PC-9 (cell line): Measurements from ENCODE around the gene CDKN2C. TPM values are rescaled to one million over a fixed set of nuclear protein-coding genes. Genes with fewer than 3 reads are reported as not detected.
"Not testable (repeated sequence)": the region's sequence is repeated elsewhere in the genome, so short reads cannot be mapped to it uniquely, and the experiment has no call there.

ENCODE experiments used
- BruUV-seq: library from RNA; stranded (reverse); fragments of 400-500 nt; replicated peaks from 2 replicates; lab custom pipeline; 2021; lab: Mats Ljungman, UMichigan
- CTCF ChIA-PET: fragments of 300-600 bp; sonication (Branson Sonifier 250); formaldehyde crosslinking; loops from one replicate; lab custom pipeline; 2022; ENCODE audit warnings: antibody characterized with exemption; lab: Charles Lee
- POLR2A ChIA-PET: fragments of 300-600 bp; sonication (Branson Sonifier 250); formaldehyde crosslinking; loops from one replicate; lab custom pipeline; 2022; ENCODE audit warnings: antibody characterized with exemption; ENCODE audit not compliant: unreplicated experiment; lab: Charles Lee
- DNase-seq, 2 experiments: peaks; one replicate each; pipeline versions ENCODE4 v3.0.0 to v3.0.0-alpha.2; 2015 to 2022; ENCODE audit warnings: mixed read lengths in 1 of 2
- H2AFZ ChIP-seq: fragments of 200-600 bp; sonication (generic); 2 replicates; pipeline ENCODE4 v1.8.1; 2017; ENCODE audit warnings: antibody characterized with exemption
- H3F3A ChIP-seq: fragments of 200-600 bp; sonication (generic); 2 replicates; pipeline ENCODE4 v1.8.1; 2017; ENCODE audit warnings: antibody characterized with exemption, mild to moderate bottlenecking, low read depth; ENCODE audit not compliant: insufficient read depth
- H3K27ac ChIP-seq: fragments of 200-600 bp; sonication (generic); 2 replicates; pipeline ENCODE4 v1.6.1; 2016; ENCODE audit warnings: mixed run types
- H3K27me3 ChIP-seq: fragments of 200-600 bp; sonication (generic); 2 replicates; pipeline ENCODE4 v1.6.1; 2016; ENCODE audit warnings: low read depth, mixed run types; ENCODE audit not compliant: insufficient read depth
- H3K36me3 ChIP-seq: fragments of 200-600 bp; sonication (generic); 2 replicates; pipeline ENCODE4 v1.6.1; 2016; ENCODE audit warnings: low read depth, mixed run types
- H3K4me1 ChIP-seq: fragments of 200-600 bp; sonication (generic); replicated peaks from 2 replicates; pipeline ENCODE4 v1.6.1; 2016; ENCODE audit warnings: mixed run types; ENCODE audit not compliant: insufficient read depth
- H3K4me2 ChIP-seq: fragments of 200-600 bp; sonication (generic); 2 replicates; pipeline ENCODE4 v1.6.1; 2017; ENCODE audit warnings: mixed run types
- H3K4me3 ChIP-seq: fragments of 200-600 bp; sonication (generic); 2 replicates; pipeline ENCODE4 v1.6.1; 2016; ENCODE audit warnings: mixed run types
- H3K79me2 ChIP-seq: fragments of 200-600 bp; sonication (generic); 2 replicates; pipeline ENCODE4 v1.6.1; 2017; ENCODE audit warnings: low read depth, mixed run types
- H3K9me2 ChIP-seq: fragments of 200-600 bp; sonication (generic); 2 replicates; pipeline ENCODE4 v1.8.1; 2017; ENCODE audit warnings: mild to moderate bottlenecking; ENCODE audit not compliant: insufficient read depth
- H3K9me3 ChIP-seq: fragments of 200-600 bp; sonication (generic); 2 replicates; pipeline ENCODE4 v1.8.1; 2016; ENCODE audit warnings: low read depth; ENCODE audit not compliant: insufficient read depth
- H4K20me1 ChIP-seq: fragments of 200-600 bp; sonication (generic); 2 replicates; pipeline ENCODE4 v1.8.1; 2017; ENCODE audit not compliant: insufficient read depth
- CTCF ChIP-seq: fragments of 200-600 bp; sonication (generic); conservative IDR thresholded peaks from 2 replicates; pipeline ENCODE4 v1.6.1; 2017; ENCODE audit warnings: mixed run types, antibody characterized with exemption, mild to moderate bottlenecking, moderate library complexity
- EZH2 ChIP-seq: fragments of 200-600 bp; sonication (generic); IDR thresholded peaks from 2 replicates; pipeline ENCODE4 v1.8.0; 2017; ENCODE audit warnings: antibody characterized with exemption, low read depth
- intact Hi-C: fragments of 100-400 bp; cut with micrococcal nuclease; formaldehyde crosslinking; loops from one replicate; pipeline ENCODE4 v1.10.0; 2022; ENCODE audit not compliant: unreplicated experiment
- total RNA-seq: library from RNA; stranded (reverse); gene quantifications from 2 replicates; pipeline ENCODE4 v1.2.3, GENCODE V29; 2021

Gene CDKN2C
- total RNA-seq, 1 experiment from 2014 or later: 17.1 TPM

GRCh38 chr1:51000651-51001050 lies 30.6 kb downstream of the CDKN2C start:
- no peak overlapping the region for H3K27ac ChIP-seq
- no peaks in the 10 kb centered on the region for H3K9me2 ChIP-seq
- ChIA-PET POLR2A (no interaction called here), CTCF (no interaction called here)
- no peaks in the 10 kb centered on the region for H3F3A ChIP-seq
- no peaks in the 10 kb centered on the region for H4K20me1 ChIP-seq
- H3K4me2 ChIP-seq: no peak overlapping the region
- no peak overlapping the region for H3K4me3 ChIP-seq
- intact Hi-C loops: no loop called here
- no peak overlapping the region for H2AFZ ChIP-seq
- no TSS peak for BruUV-seq
- no peaks in the 10 kb centered on the region for H3K79me2 ChIP-seq
- H3K9me3 ChIP-seq: no peaks in the 10 kb centered on the region
- DNase-seq: no peak
- TF ChIP-seq CTCF (no peak), EZH2 (no peak)
- H3K4me1 ChIP-seq: no peaks in the 10 kb centered on the region
- H3K36me3 ChIP-seq: no peaks in the 10 kb centered on the region
- H3K27me3 ChIP-seq: no peaks in the 10 kb centered on the region

- H3K9me2 ChIP-seq: no peaks in the 10 kb centered on the region
- ChIA-PET CTCF (no interaction called here), POLR2A (interaction anchor here (0.6 kb wide), 1 partner anchor 98 kb away, joined by 4 read pairs; no protein-coding TSS in a partner anchor)
- H3K27ac ChIP-seq: no peak overlapping the region
- H4K20me1 ChIP-seq: no peaks in the 10 kb centered on the region
- H3K36me3 ChIP-seq: no peaks in the 10 kb centered on the region
- H2AFZ ChIP-seq: no peak overlapping the region
- H3F3A ChIP-seq: no peaks in the 10 kb centered on the region
- intact Hi-C loops: no loop called here
- TF ChIP-seq EZH2 (no peak), CTCF (no peak)
- BruUV-seq: no TSS peak
- no peaks in the 10 kb centered on the region for H3K27me3 ChIP-seq
- H3K4me2 ChIP-seq: no peak overlapping the region
- no peak for DNase-seq
- no peak overlapping the region for H3K4me3 ChIP-seq
- no peaks in the 10 kb centered on the region for H3K4me1 ChIP-seq
- no peaks in the 10 kb centered on the region for H3K79me2 ChIP-seq
- H3K9me3 ChIP-seq: no peaks in the 10 kb centered on the region
Observed at GRCh38 chr1:51002516-51002915, 32.5 kb downstream of the CDKN2C start.

GRCh38 chr1:51005549-51005948 lies 35.5 kb downstream of the CDKN2C start:
- CTCF ChIA-PET, POLR2A ChIA-PET, H3K4me2 ChIP-seq: not testable (repeated sequence)

GRCh38 chr1:51009381-51009780 lies 39.3 kb downstream of the CDKN2C start:
- intact Hi-C loops: no loop called here
- CTCF ChIA-PET: no interaction called here
- Histone ChIP-seq H3K4me1 (no peaks in the 10 kb centered on the region), H3K4me2 (no peak overlapping the region), H3F3A (no peaks in the 10 kb centered on the region), H2AFZ (no peak overlapping the region), H3K9me2 (no peaks in the 10 kb centered on the region), H3K36me3 (no peaks in the 10 kb centered on the region), H3K4me3 (no peak overlapping the region), H3K27ac (no peak overlapping the region), H4K20me1 (no peaks in the 10 kb centered on the region), H3K9me3 (no peaks in the 10 kb centered on the region), H3K27me3 (no peaks in the 10 kb centered on the region), H3K79me2 (no peaks in the 10 kb centered on the region)
- TF ChIP-seq CTCF: no peak
- no peak for TF ChIP-seq EZH2
- POLR2A ChIA-PET: no interaction called here
- no peak for DNase-seq
- BruUV-seq: no TSS peak

More at GRCh38 chr1:51005549-51005948, 35.5 kb downstream of the CDKN2C start:
- intact Hi-C loops, H3K27ac ChIP-seq, H2AFZ ChIP-seq, BruUV-seq, H4K20me1 ChIP-seq, H3K9me3 ChIP-seq, H3F3A ChIP-seq, H3K27me3 ChIP-seq, H3K9me2 ChIP-seq, H3K36me3 ChIP-seq, H3K79me2 ChIP-seq, H3K4me1 ChIP-seq, H3K4me3 ChIP-seq, DNase-seq: not testable (repeated sequence)
